SK-N-SH (cell line): ENCODE results near the gene MSI1. TPM values are rescaled to one million over a fixed set of nuclear protein-coding genes. Genes with fewer than 3 reads are reported as not detected.

Experiments used
- CTCF ChIA-PET: fragments of 300-600, 350-600 bp; formaldehyde crosslinking; extraction: SDS; loops from one replicate; lab custom pipeline; 2021; lab: Yijun Ruan, JAX
- POLR2A ChIA-PET: fragments of 350-600 bp; sonication (Branson Sonifier 250); formaldehyde crosslinking; extraction: SDS; loops from one replicate; lab custom pipeline; 2020; ENCODE audit warnings: antibody characterized with exemption, inconsistent platforms; lab: Yijun Ruan, JAX
- DNase-seq: peaks from one replicate; pipeline ENCODE4 v3.0.0; 2012
- H2AFZ ChIP-seq: fragments of 200-600 bp; sonication (generic); 2 replicates; pipeline ENCODE4 v1.8.1; 2016; ENCODE audit warnings: antibody characterized with exemption, mild to moderate bottlenecking, low read depth
- H3F3A ChIP-seq: fragments of 200-600 bp; sonication (generic); replicated peaks from 2 replicates; pipeline ENCODE3; 2016; ENCODE audit warnings: antibody characterized with exemption, mild to moderate bottlenecking; ENCODE audit not compliant: insufficient read depth
- H3K27ac ChIP-seq, 2 experiments: fragments of 200-500 bp in 1 of 2; fragments of 200-600 bp in 1 of 2; sonication (Bioruptor generic) in 1 of 2; sonication (generic), shearing (Covaris generic) in 1 of 2; 2 replicates each; pipeline versions ENCODE4 v1.5.1 to v1.6.1; 2014 to 2016; ENCODE audit warnings: low read depth in 2 of 2, inconsistent platforms in 1 of 2, low read length in 1 of 2, mild to moderate bottlenecking in 1 of 2, mixed read lengths in 1 of 2
- H3K27me3 ChIP-seq: fragments of 200-600 bp; sonication (generic), shearing (Covaris generic); 2 replicates; pipeline ENCODE4 v1.6.1; 2016; ENCODE audit warnings: mixed run types; ENCODE audit not compliant: insufficient read depth
- H3K36me3 ChIP-seq, 2 experiments: fragments of 200-500 bp in 1 of 2; fragments of 200-600 bp in 1 of 2; sonication (Bioruptor generic) in 1 of 2; sonication (generic) in 1 of 2; replicated peaks in 1 of 2; 2 replicates each; pipeline versions ENCODE3 to v1.5.1; 2014 to 2016; ENCODE audit warnings: low read length in 1 of 2, mild to moderate bottlenecking in 1 of 2; ENCODE audit not compliant: insufficient read depth in 2 of 2, control insufficient read depth in 1 of 2
- H3K4me1 ChIP-seq, 2 experiments: fragments of 200-500 bp in 1 of 2; fragments of 200-600 bp in 1 of 2; sonication (Bioruptor generic) in 1 of 2; sonication (generic), shearing (Covaris generic) in 1 of 2; 2 replicates each; pipeline versions ENCODE4 v1.5.1 to v1.6.1; 2014 to 2016; ENCODE audit warnings: low read depth in 1 of 2, low read length in 1 of 2, mixed run types in 1 of 2; ENCODE audit not compliant: insufficient read depth in 2 of 2, control insufficient read depth in 1 of 2
- H3K4me2 ChIP-seq: fragments of 200-600 bp; sonication (generic), shearing (Covaris generic); 2 replicates; pipeline ENCODE4 v1.6.1; 2017; ENCODE audit warnings: mixed run types
- H3K4me3 ChIP-seq, 2 experiments: fragments of 200-500 bp in 1 of 2; fragments of 200-600 bp in 1 of 2; sonication (Bioruptor generic) in 1 of 2; sonication (generic), shearing (Covaris generic) in 1 of 2; 2 replicates each; pipeline versions ENCODE4 v1.5.1 to v1.8.1; 2014 to 2016; ENCODE audit warnings: low read depth in 2 of 2, inconsistent platforms in 1 of 2, low read length in 1 of 2, mild to moderate bottlenecking in 1 of 2, mixed read lengths in 1 of 2, moderate library complexity in 1 of 2
- H3K79me2 ChIP-seq: fragments of 200-600 bp; sonication (generic); 2 replicates; pipeline ENCODE4 v1.8.1; 2017; ENCODE audit warnings: mild to moderate bottlenecking; ENCODE audit not compliant: insufficient read depth
- H3K9ac ChIP-seq: fragments of 200-600 bp; sonication (generic); 2 replicates; pipeline ENCODE4 v1.6.1; 2017; ENCODE audit warnings: mixed run types
- H3K9me2 ChIP-seq: fragments of 200-600 bp; sonication (generic); 2 replicates; pipeline ENCODE4 v1.6.1; 2017; ENCODE audit warnings: mixed run types
- H3K9me3 ChIP-seq: fragments of 200-600 bp; sonication (generic); 2 replicates; pipeline ENCODE4 v1.6.1; 2017; ENCODE audit warnings: mixed run types, mild to moderate bottlenecking, moderate library complexity
- H4K20me1 ChIP-seq: fragments of 200-600 bp; sonication (generic); 2 replicates; pipeline ENCODE4 v1.6.1; 2017; ENCODE audit warnings: mild to moderate bottlenecking, mixed run types; ENCODE audit not compliant: insufficient read depth
- FOXM1 ChIP-seq: IDR thresholded peaks from 2 replicates; pipeline ENCODE4 v1.4.0; 2012; ENCODE audit warnings: low read depth, mild to moderate bottlenecking
- MXI1 ChIP-seq: IDR thresholded peaks from 2 replicates; pipeline ENCODE4 v1.6.1; 2012; ENCODE audit warnings: mild to moderate bottlenecking, low read depth, low read length, improper control_type of control experiment
- TEAD4 ChIP-seq: IDR thresholded peaks from 2 replicates; pipeline ENCODE4 v1.4.0; 2012; ENCODE audit warnings: mild to moderate bottlenecking, borderline replicate concordance; ENCODE audit not compliant: insufficient read depth
- YY1 ChIP-seq: IDR thresholded peaks from 2 replicates; pipeline ENCODE4 v1.4.0; 2012; ENCODE audit warnings: low read depth, mild to moderate bottlenecking
- WGBS: methylation state at CpG from one replicate; pipeline ENCODE4 v1.1.6; 2017; ENCODE audit warnings: low lambda C conversion rate; 5-methylcytosine and 5-hydroxymethylcytosine counted together
- polyA plus RNA-seq, 3 experiments: library from polyadenylated mRNA; depleted of rRNA; stranded (reverse); fragments of >200 nt; gene quantifications; 2 replicates each; pipeline ENCODE4 v1.2.3, GENCODE V29; 2012
- small RNA-seq, 7 experiments: library from RNA; depleted of rRNA; stranded (forward); fragments of <200 nt; gene quantifications; one replicate each; pipeline ENCODE3, GENCODE V24; 2012
- TF ChIP-seq, protein P1 (sequence below): IDR thresholded peaks from 2 replicates; pipeline ENCODE4 v1.4.0; 2012; ENCODE audit warnings: low read depth
- TF ChIP-seq, protein P2 (sequence below): fragments of 200-600 bp; sonication (generic); IDR thresholded peaks from 2 replicates; pipeline ENCODE4 v1.6.1; 2017; ENCODE audit warnings: antibody characterized with exemption, mild to moderate bottlenecking, moderate library complexity

MSI1 gene
- polyA plus RNA-seq, 1 of the 3 experiments (the other 2 are of a cell fraction), result 1.7 TPM

DNA sequence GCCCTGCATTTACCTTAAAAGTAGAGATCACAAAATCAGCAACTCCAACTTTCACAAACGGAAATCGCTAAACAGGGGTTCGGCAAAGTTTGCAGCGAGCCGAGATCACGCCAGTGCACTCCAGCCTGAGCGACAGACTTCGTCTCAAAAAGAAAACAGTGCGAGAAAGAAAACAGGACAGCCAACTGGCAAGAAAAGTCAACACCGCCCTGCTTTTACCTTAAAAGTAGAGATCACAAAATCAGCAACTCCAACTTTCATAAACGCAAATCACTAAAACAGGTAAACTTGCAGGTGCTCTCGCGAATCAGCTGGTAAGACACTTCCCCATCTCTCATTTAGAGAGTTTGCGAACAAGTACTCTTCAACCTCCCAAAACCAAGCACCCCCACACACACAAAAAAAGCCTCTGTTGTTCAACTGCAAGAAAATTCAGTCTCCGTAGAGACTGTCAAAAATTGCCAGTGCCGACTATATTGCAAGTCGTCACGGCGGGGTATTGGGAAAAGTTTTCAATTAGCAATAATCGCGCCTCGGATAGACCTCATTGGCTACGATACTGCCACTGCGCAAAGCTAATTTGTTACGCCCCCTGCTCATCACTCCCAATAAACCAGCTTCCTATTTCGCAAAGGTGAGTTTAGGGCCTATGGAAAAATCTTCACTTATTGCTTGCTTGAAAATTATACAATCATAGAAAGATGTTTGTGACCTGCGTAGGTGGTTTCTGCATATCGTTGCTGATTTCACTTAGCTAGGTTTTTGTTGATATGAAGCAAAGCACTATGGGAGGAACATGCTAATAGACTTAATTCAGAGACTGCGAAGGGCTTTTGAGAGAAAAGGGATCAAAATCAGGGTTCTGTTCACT lies 76.1 kb downstream of the MSI1 start, which contains the start of gene RNU4-1 (continued):
- TF ChIP-seq, protein P1, sequence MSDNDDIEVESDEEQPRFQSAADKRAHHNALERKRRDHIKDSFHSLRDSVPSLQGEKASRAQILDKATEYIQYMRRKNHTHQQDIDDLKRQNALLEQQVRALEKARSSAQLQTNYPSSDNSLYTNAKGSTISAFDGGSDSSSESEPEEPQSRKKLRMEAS, result peak; percentile 55; the same call in 1 of the 2 replicates
- TF ChIP-seq, all 33 proteins: peak for 18

DNA sequence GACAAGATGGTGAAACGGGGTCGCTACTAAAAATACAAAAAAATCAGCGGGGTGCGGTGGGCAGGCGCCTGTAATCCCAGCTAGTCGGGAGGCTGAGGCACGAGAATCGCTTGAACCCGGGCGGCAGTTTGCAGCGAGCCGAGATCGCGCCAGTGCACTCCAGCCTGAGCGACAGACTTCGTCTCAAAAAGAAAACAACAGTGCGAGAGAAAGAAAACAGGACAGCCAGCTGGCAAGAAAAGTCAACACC lies 76.6 kb downstream of the MSI1 start:
- Histone ChIP-seq H3K4me1 (peaks cover 0 to 2% of the 10 kb centered on the region in 2 experiments; a peak in 2 of 4 replicates), H3K4me2 (peak overlapping the region; percentile 90), H3K27ac (peak overlapping the region; percentile 95 to 100), H4K20me1 (no peaks in the 10 kb centered on the region), H2AFZ (peak overlapping the region; percentile 67; the same call in 1 of the 2 replicates), H3K9me2 (no peaks in the 10 kb centered on the region), H3K27me3 (no peaks in the 10 kb centered on the region), H3K9ac (peak overlapping the region; percentile 86), H3F3A (peaks cover 30% of the 10 kb centered on the region), H3K4me3 (peak overlapping the region; percentile 50 to 70), H3K79me2 (no peaks in the 10 kb centered on the region), H3K9me3 (no peaks in the 10 kb centered on the region), H3K36me3 (no peaks in the 10 kb centered on the region)
- no peak for TF ChIP-seq TEAD4
- TF ChIP-seq MXI1, result no peak
- TF ChIP-seq, protein P2, sequence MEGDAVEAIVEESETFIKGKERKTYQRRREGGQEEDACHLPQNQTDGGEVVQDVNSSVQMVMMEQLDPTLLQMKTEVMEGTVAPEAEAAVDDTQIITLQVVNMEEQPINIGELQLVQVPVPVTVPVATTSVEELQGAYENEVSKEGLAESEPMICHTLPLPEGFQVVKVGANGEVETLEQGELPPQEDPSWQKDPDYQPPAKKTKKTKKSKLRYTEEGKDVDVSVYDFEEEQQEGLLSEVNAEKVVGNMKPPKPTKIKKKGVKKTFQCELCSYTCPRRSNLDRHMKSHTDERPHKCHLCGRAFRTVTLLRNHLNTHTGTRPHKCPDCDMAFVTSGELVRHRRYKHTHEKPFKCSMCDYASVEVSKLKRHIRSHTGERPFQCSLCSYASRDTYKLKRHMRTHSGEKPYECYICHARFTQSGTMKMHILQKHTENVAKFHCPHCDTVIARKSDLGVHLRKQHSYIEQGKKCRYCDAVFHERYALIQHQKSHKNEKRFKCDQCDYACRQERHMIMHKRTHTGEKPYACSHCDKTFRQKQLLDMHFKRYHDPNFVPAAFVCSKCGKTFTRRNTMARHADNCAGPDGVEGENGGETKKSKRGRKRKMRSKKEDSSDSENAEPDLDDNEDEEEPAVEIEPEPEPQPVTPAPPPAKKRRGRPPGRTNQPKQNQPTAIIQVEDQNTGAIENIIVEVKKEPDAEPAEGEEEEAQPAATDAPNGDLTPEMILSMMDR, result no peak
- TF ChIP-seq FOXM1, result no peak
- no peak for TF ChIP-seq YY1
- ChIA-PET CTCF (interaction anchor here (0.9 to 3.8 kb wide), 7 partner anchors 10 to 67 kb away, joined by 3 to 26 read pairs (median 4); partner anchors contain the start of gene SIRT4), POLR2A (interaction anchor here (0.8 to 4.8 kb wide), 16 partner anchors 10 to 358 kb away, joined by 4 to 108 read pairs (median 12); partner anchors contain the start of genes COX6A1, PXN, RAB35 and RPLP0)
- under 1% methylated on average over 17 of the region's 17 CpGs for WGBS
- DNase-seq, result no peak

Small RNA genes within 50 kb of the gene (small RNA-seq; reads per million reads assigned to genes)
- gene RNU4-1 (7.5 to 85.1 (median 18.5) reads per million in 7 experiments), gene RNU4-2 (24.1 to 582 (median 58.4) reads per million in 7 experiments), gene RNU6-1088P (0 reads per million in 7 experiments)

Other genes with a start within 250 kb of the MSI1 start
- 41.2 and 54.4 TPM in 2 replicates for gene GCN1, start 174.4 kb downstream of the MSI1 start, polyA plus RNA-seq (2012; rRNA removed)
- 5,975 and 6,606 TPM in 2 replicates for gene RPLP0, start 168.1 kb downstream of the MSI1 start, polyA plus RNA-seq (2012; rRNA removed)
- 63.0 and 89.0 TPM in 2 replicates for gene PXN, start 103.4 kb downstream of the MSI1 start, polyA plus RNA-seq (2012; rRNA removed)
- gene RNU4-2, start 77.3 kb downstream of the MSI1 start, polyA plus RNA-seq (2012; rRNA removed), result not detected in 2 replicates
- not detected in 2 replicates for gene RNU4-1, start 75.9 kb downstream of the MSI1 start, polyA plus RNA-seq (2012; rRNA removed)
- 1.1 and 1.4 TPM in 2 replicates for gene SIRT4, start 66.8 kb downstream of the MSI1 start, polyA plus RNA-seq (2012; rRNA removed)
- not detected in 2 replicates for gene PLA2G1B, start 41.4 kb downstream of the MSI1 start, polyA plus RNA-seq (2012; rRNA removed)
- 1,149 and 1,199 TPM in 2 replicates for gene COX6A1, start 68.9 kb upstream of the MSI1 start, polyA plus RNA-seq (2012; rRNA removed)
- 34.1 and 48.2 TPM in 2 replicates for gene TRIAP1, start 77.2 kb upstream of the MSI1 start, polyA plus RNA-seq (2012; rRNA removed)
- 10.6 and 12.4 TPM in 2 replicates for gene GATC, start 77.3 kb upstream of the MSI1 start, polyA plus RNA-seq (2012; rRNA removed)
- 164 and 210 TPM in 2 replicates for gene SRSF9, start 100.6 kb upstream of the MSI1 start, polyA plus RNA-seq (2012; rRNA removed)
- 596 and 607 TPM in 2 replicates for gene DYNLL1, start 126.9 kb upstream of the MSI1 start, polyA plus RNA-seq (2012; rRNA removed)
- gene COQ5, start 160.0 kb upstream of the MSI1 start, polyA plus RNA-seq (2012; rRNA removed), result 28.0 and 39.0 TPM in 2 replicates
- gene RNF10, start 165.2 kb upstream of the MSI1 start, polyA plus RNA-seq (2012; rRNA removed), result 118 and 122 TPM in 2 replicates
- 129 and 148 TPM in 2 replicates for gene POP5, start 212.2 kb upstream of the MSI1 start, polyA plus RNA-seq (2012; rRNA removed)